A673 (cell line): ENCODE measurements around the gene KRTAP25-1. TPM values are rescaled to one million over a fixed set of nuclear protein-coding genes. Genes with fewer than 3 reads are reported as not detected.

Experiments used
- BruUV-seq: library from RNA; stranded (reverse); fragments of 400-500 nt; replicated peaks from 2 replicates; lab custom pipeline; 2021; lab: Mats Ljungman, UMichigan
- CTCF ChIA-PET: fragments of 300-600 bp; sonication (Branson Sonifier 250); formaldehyde crosslinking; loops from one replicate; lab custom pipeline; 2022; ENCODE audit warnings: antibody characterized with exemption; lab: Charles Lee
- POLR2A ChIA-PET: fragments of 300-600 bp; sonication (Branson Sonifier 250); formaldehyde crosslinking; loops from one replicate; lab custom pipeline; 2022; ENCODE audit warnings: antibody characterized with exemption; ENCODE audit not compliant: low non-redundant PET; lab: Charles Lee
- DNase-seq: peaks from one replicate; pipeline ENCODE4 v3.0.0-alpha.2; 2015; ENCODE audit warnings: low spot score
- H3K27ac ChIP-seq: fragments of 200-600 bp; sonication (generic); 2 replicates; pipeline ENCODE4 v1.5.1; 2016; ENCODE audit warnings: mixed run types, low read depth, mild to moderate bottlenecking, mixed read lengths, antibody characterized with exemption, low read length; ENCODE audit not compliant: poor library complexity, severe bottlenecking
- H3K27me3 ChIP-seq: fragments of 200-600 bp; sonication (generic); replicated peaks from 2 replicates; pipeline ENCODE4 v1.6.1; 2017; ENCODE audit warnings: mixed run types, low read depth, mild to moderate bottlenecking, mixed read lengths, antibody characterized with exemption, low read length; ENCODE audit not compliant: insufficient read depth, poor library complexity
- H3K36me3 ChIP-seq: fragments of 200-600 bp; sonication (generic); 2 replicates; pipeline ENCODE4 v1.6.1; 2016; ENCODE audit warnings: mixed run types, mild to moderate bottlenecking, mixed read lengths, antibody characterized with exemption, low read length; ENCODE audit not compliant: insufficient read depth, poor library complexity, severe bottlenecking
- H3K4me1 ChIP-seq: fragments of 200-600 bp; sonication (generic); 2 replicates; pipeline ENCODE4 v1.6.1; 2017; ENCODE audit warnings: mixed run types, mild to moderate bottlenecking, mixed read lengths, antibody characterized with exemption, low read length; ENCODE audit not compliant: insufficient read depth, poor library complexity, severe bottlenecking
- H3K4me3 ChIP-seq: fragments of 200-600 bp; sonication (generic); 2 replicates; pipeline ENCODE4 v1.5.1; 2016; ENCODE audit warnings: low read depth, mixed run types, mild to moderate bottlenecking, mixed read lengths, low read length; ENCODE audit not compliant: poor library complexity, severe bottlenecking
- H3K9me3 ChIP-seq: fragments of 200-600 bp; sonication (generic); 2 replicates; pipeline ENCODE4 v1.6.1; 2016; ENCODE audit warnings: mixed run types, low read depth, mild to moderate bottlenecking, mixed read lengths, antibody characterized with exemption, low read length; ENCODE audit not compliant: poor library complexity, severe bottlenecking
- EZH2 ChIP-seq: fragments of 200-600 bp; sonication (generic); IDR thresholded peaks from 2 replicates; pipeline ENCODE4 v1.6.1; 2017; ENCODE audit warnings: borderline replicate concordance, low read depth, mild to moderate bottlenecking, mixed read lengths, antibody characterized with exemption, low read length; ENCODE audit not compliant: poor library complexity, severe bottlenecking
- intact Hi-C: fragments of 100-400 bp; cut with micrococcal nuclease; formaldehyde crosslinking; loops from one replicate; pipeline ENCODE4 v1.10.0; 2022; ENCODE audit not compliant: unreplicated experiment
- total RNA-seq: library from RNA; stranded (reverse); gene quantifications from 2 replicates; pipeline ENCODE4 v1.2.3, GENCODE V29; 2021
- TF ChIP-seq, protein P1 (sequence below): fragments of 300-800, 200-600 bp; sonication (generic); conservative IDR thresholded peaks from 2 replicates; pipeline ENCODE4 v1.5.1; 2017; ENCODE audit warnings: low read depth, mild to moderate bottlenecking, antibody characterized with exemption, low read length, moderate library complexity, mixed read lengths

Gene KRTAP25-1
- total RNA-seq, 1 experiment from 2014 or later: not detected

DNA sequence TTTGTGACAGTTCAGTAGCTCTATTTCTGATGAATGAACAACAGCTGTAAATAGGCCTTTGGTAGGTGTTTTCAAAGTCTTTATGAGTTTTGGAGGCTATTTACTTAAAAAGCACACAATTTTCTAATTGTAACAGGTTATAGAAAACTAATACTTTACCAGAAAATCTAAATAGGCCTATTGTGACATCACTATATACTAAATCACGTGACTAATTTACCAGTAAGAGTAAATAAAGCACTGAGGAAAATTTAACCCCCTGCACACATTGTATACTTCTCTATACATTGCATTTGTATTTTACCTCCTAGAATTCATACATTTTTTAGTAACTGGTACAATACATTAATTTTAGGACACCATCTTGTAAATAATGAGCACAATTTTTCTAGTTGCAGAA, 15.8 kb upstream of the KRTAP25-1 start:
- Histone ChIP-seq H3K9me3 (no peaks in the 10 kb centered on the region), H3K4me3 (no peak overlapping the region), H3K27ac (no peak overlapping the region), H3K4me1 (no peaks in the 10 kb centered on the region), H3K27me3 (no peaks in the 10 kb centered on the region), H3K36me3 (no peaks in the 10 kb centered on the region)
- TF ChIP-seq, protein P1, sequence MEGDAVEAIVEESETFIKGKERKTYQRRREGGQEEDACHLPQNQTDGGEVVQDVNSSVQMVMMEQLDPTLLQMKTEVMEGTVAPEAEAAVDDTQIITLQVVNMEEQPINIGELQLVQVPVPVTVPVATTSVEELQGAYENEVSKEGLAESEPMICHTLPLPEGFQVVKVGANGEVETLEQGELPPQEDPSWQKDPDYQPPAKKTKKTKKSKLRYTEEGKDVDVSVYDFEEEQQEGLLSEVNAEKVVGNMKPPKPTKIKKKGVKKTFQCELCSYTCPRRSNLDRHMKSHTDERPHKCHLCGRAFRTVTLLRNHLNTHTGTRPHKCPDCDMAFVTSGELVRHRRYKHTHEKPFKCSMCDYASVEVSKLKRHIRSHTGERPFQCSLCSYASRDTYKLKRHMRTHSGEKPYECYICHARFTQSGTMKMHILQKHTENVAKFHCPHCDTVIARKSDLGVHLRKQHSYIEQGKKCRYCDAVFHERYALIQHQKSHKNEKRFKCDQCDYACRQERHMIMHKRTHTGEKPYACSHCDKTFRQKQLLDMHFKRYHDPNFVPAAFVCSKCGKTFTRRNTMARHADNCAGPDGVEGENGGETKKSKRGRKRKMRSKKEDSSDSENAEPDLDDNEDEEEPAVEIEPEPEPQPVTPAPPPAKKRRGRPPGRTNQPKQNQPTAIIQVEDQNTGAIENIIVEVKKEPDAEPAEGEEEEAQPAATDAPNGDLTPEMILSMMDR: no peak
- TF ChIP-seq EZH2: no peak
- POLR2A ChIA-PET: no interaction called here
- no peak for DNase-seq
- intact Hi-C loops: no loop called here
- no TSS peak for BruUV-seq
- CTCF ChIA-PET: no interaction called here

GRCh38 chr21:30282850-30283249, 6.5 kb downstream of the KRTAP25-1 start, which contains the start of gene KRTAP24-1:
TSS of gene KRTAP24-1 (minus strand) at chr21:30282950. CDS start at chr21:30282932, 18 bp downstream.
- no TSS peak for BruUV-seq

GRCh38 chr21:30271611-30272010, 17.7 kb downstream of the KRTAP25-1 start:
- ChIA-PET CTCF (no interaction called here), POLR2A (no interaction called here)
- no peaks in the 10 kb centered on the region for H3K9me3 ChIP-seq
- intact Hi-C loops: no loop called here
- H3K27me3 ChIP-seq: no peaks in the 10 kb centered on the region
- H3K27ac ChIP-seq: no peak overlapping the region
- DNase-seq: no peak
- no peaks in the 10 kb centered on the region for H3K4me1 ChIP-seq
- no peaks in the 10 kb centered on the region for H3K36me3 ChIP-seq
- no TSS peak for BruUV-seq
- TF ChIP-seq EZH2: no peak
- TF ChIP-seq, protein P1: no peak
- no peak overlapping the region for H3K4me3 ChIP-seq

More at GRCh38 chr21:30282850-30283249, 6.5 kb downstream of the KRTAP25-1 start, which contains the start of gene KRTAP24-1:
- H3K4me3 ChIP-seq: no peak within 1 kb of the TSS
- DNase-seq: no peak
- peaks cover 5% of the 10 kb centered on the region for H3K27me3 ChIP-seq
- intact Hi-C loops: no loop called here
- ChIA-PET CTCF (no interaction called here), POLR2A (no interaction called here)
- H3K36me3 ChIP-seq: no peaks in the 10 kb centered on the region
- H3K4me1 ChIP-seq: no peaks in the 10 kb centered on the region
- H3K27ac ChIP-seq: no peak within 1 kb of the TSS
- TF ChIP-seq EZH2: no peak
- TF ChIP-seq, protein P1: no peak
- no peaks in the 10 kb centered on the region for H3K9me3 ChIP-seq
